H9 (cell line): ENCODE results near the gene CDKN3. TPM values are rescaled to one million over a fixed set of nuclear protein-coding genes. Genes with fewer than 3 reads are reported as not detected.

ENCODE experiments used
- DNase-seq: peaks from one replicate; pipeline ENCODE4 v3.0.0-alpha.2; 2017
- H2AFZ ChIP-seq: one replicate; pipeline ENCODE4 v1.6.1; 2013; ENCODE audit warnings: mild to moderate bottlenecking, low read length, control low read depth, moderate library complexity
- H2AK5ac ChIP-seq: 2 replicates; pipeline ENCODE4 v1.6.1; 2013; ENCODE audit warnings: low read length, control low read depth, mixed read lengths; ENCODE audit not compliant: insufficient read length
- H2BK120ac ChIP-seq: one replicate; pipeline ENCODE4 v1.6.1; 2013; ENCODE audit warnings: low read depth, mild to moderate bottlenecking, low read length, control low read depth, inconsistent platforms; ENCODE audit not compliant: poor library complexity, severe bottlenecking
- H2BK12ac ChIP-seq: 2 replicates; pipeline ENCODE4 v1.6.1; 2013; ENCODE audit warnings: low read length, control low read depth, mixed read lengths, low read depth; ENCODE audit not compliant: insufficient read length
- H2BK15ac ChIP-seq: 2 replicates; pipeline ENCODE4 v1.6.1; 2013; ENCODE audit warnings: low read depth, low read length, control low read depth
- H2BK20ac ChIP-seq: one replicate; pipeline ENCODE4 v1.6.1; 2013; ENCODE audit warnings: low read depth, mild to moderate bottlenecking, low read length, control low read depth, inconsistent platforms; ENCODE audit not compliant: poor library complexity, severe bottlenecking
- H2BK5ac ChIP-seq: 2 replicates; pipeline ENCODE4 v1.6.1; 2013; ENCODE audit warnings: low read length, control low read depth, mixed read lengths; ENCODE audit not compliant: insufficient read length
- H3K14ac ChIP-seq: 2 replicates; pipeline ENCODE4 v1.6.1; 2013; ENCODE audit warnings: low read length, control low read depth; ENCODE audit not compliant: insufficient read depth
- H3K18ac ChIP-seq: 2 replicates; pipeline ENCODE4 v1.6.1; 2013; ENCODE audit warnings: low read depth, mild to moderate bottlenecking, mixed read lengths, low read length, control low read depth; ENCODE audit not compliant: insufficient read length
- H3K23ac ChIP-seq: 2 replicates; pipeline ENCODE4 v1.6.1; 2013; ENCODE audit warnings: low read length, control low read depth, mixed read lengths, low read depth; ENCODE audit not compliant: insufficient read length
- H3K23me2 ChIP-seq: 2 replicates; pipeline ENCODE4 v1.6.1; 2013; ENCODE audit warnings: low read depth, mild to moderate bottlenecking, mixed read lengths, low read length, control low read depth; ENCODE audit not compliant: insufficient read length, poor library complexity, severe bottlenecking
- H3K27ac ChIP-seq: 2 replicates; pipeline ENCODE4 v1.5.1; 2013; ENCODE audit warnings: low read length, control low read depth, mixed read lengths, low read depth; ENCODE audit not compliant: insufficient read length
- H3K27me3 ChIP-seq: 2 replicates; pipeline ENCODE4 v1.6.1; 2013; ENCODE audit warnings: low read length, control low read depth, inconsistent platforms; ENCODE audit not compliant: insufficient read depth
- H3K4ac ChIP-seq: 2 replicates; pipeline ENCODE4 v1.6.1; 2013; ENCODE audit warnings: low read depth, mild to moderate bottlenecking, control low read depth, inconsistent platforms, low read length, moderate library complexity
- H3K4me1 ChIP-seq: 2 replicates; pipeline ENCODE4 v1.6.1; 2013; ENCODE audit warnings: low read length, control low read depth, inconsistent platforms; ENCODE audit not compliant: insufficient read depth
- H3K4me2 ChIP-seq: 2 replicates; pipeline ENCODE4 v1.6.1; 2013; ENCODE audit warnings: low read length, control low read depth, mixed read lengths; ENCODE audit not compliant: insufficient read length, insufficient read depth
- H3K56ac ChIP-seq: 2 replicates; pipeline ENCODE4 v1.6.1; 2013; ENCODE audit warnings: low read depth, mild to moderate bottlenecking, mixed read lengths, low read length, control low read depth; ENCODE audit not compliant: insufficient read length
- H3K79me1 ChIP-seq: 2 replicates; pipeline ENCODE4 v1.6.1; 2013; ENCODE audit warnings: low read depth, mild to moderate bottlenecking, moderate library complexity, low read length, control low read depth, inconsistent platforms; ENCODE audit not compliant: insufficient read depth, poor library complexity, severe bottlenecking
- H3K79me2 ChIP-seq: 2 replicates; pipeline ENCODE4 v1.6.1; 2013; ENCODE audit warnings: low read length, control low read depth, inconsistent platforms; ENCODE audit not compliant: insufficient read depth
- H3K9ac ChIP-seq: 2 replicates; pipeline ENCODE4 v1.6.1; 2013; ENCODE audit warnings: low read length, control low read depth, mixed read lengths; ENCODE audit not compliant: insufficient read length; ENCODE audit errors: extremely low read depth
- H3K9me3 ChIP-seq: one replicate; pipeline ENCODE4 v1.6.1; 2013; ENCODE audit warnings: low read depth, low read length, inconsistent platforms; ENCODE audit not compliant: control insufficient read depth
- H3T11ph ChIP-seq: one replicate; pipeline ENCODE4 v1.6.1; 2013; ENCODE audit warnings: mild to moderate bottlenecking, low read length, control low read depth, inconsistent platforms
- H4K20me1 ChIP-seq: one replicate; pipeline ENCODE4 v1.6.1; 2013; ENCODE audit not compliant: control insufficient read depth, insufficient read length, insufficient read depth
- H4K5ac ChIP-seq: 2 replicates; pipeline ENCODE4 v1.6.1; 2013; ENCODE audit warnings: low read depth, mild to moderate bottlenecking, mixed read lengths, low read length, control low read depth; ENCODE audit not compliant: insufficient read length
- H4K8ac ChIP-seq: replicated peaks from 2 replicates; pipeline ENCODE4 v1.6.1; 2013; ENCODE audit warnings: low read length, control low read depth, mixed read lengths, low read depth; ENCODE audit not compliant: insufficient read length
- H4K91ac ChIP-seq: 2 replicates; pipeline ENCODE4 v1.6.1; 2013; ENCODE audit warnings: low read depth, mild to moderate bottlenecking, moderate library complexity, mixed read lengths, low read length, control low read depth; ENCODE audit not compliant: insufficient read length
- H3K27ac Mint-ChIP-seq, 3 experiments: 2 replicates in 2 of 3; 3 replicates in 1 of 3; pipeline ENCODE4 v1.8.0; 2020 to 2021; ENCODE audit warnings: mixed read lengths in 3 of 3, mild to moderate bottlenecking in 1 of 3, moderate library complexity in 1 of 3
- H3K27me3 Mint-ChIP-seq: 2 replicates; pipeline ENCODE4 v1.8.0; 2021; ENCODE audit warnings: low read depth, mild to moderate bottlenecking, moderate library complexity, mixed read lengths
- H3K36me3 Mint-ChIP-seq, 3 experiments: 2 replicates in 2 of 3; 3 replicates in 1 of 3; pipeline ENCODE4 v1.8.0; 2020 to 2021; ENCODE audit warnings: low read depth in 3 of 3, mixed read lengths in 3 of 3; ENCODE audit not compliant: insufficient read depth in 1 of 3
- H3K4me1 Mint-ChIP-seq, 2 experiments: 2 replicates each; pipeline ENCODE4 v1.8.0; 2020; ENCODE audit warnings: mixed read lengths in 2 of 2
- H3K4me3 Mint-ChIP-seq, 2 experiments: 2 replicates in 1 of 2; 3 replicates in 1 of 2; pipeline ENCODE4 v1.8.0; 2020 to 2021; ENCODE audit warnings: mild to moderate bottlenecking in 2 of 2, mixed read lengths in 2 of 2, moderate library complexity in 1 of 2
- H3K9me3 Mint-ChIP-seq, 2 experiments: 2 replicates in 1 of 2; 3 replicates in 1 of 2; pipeline ENCODE4 v1.8.0; 2020; ENCODE audit warnings: mild to moderate bottlenecking in 2 of 2, mixed read lengths in 2 of 2, moderate library complexity in 1 of 2
- WGBS: extraction: QIAGEN DNeasy Blood & Tissue Kit; methylation state at CpG from one replicate; pipeline ENCODE4 v1.1.7; 2013; ENCODE audit warnings: missing lambda C conversion rate, low lambda C conversion rate, mixed read lengths; ENCODE audit not compliant: insufficient read length; ENCODE audit errors: extremely low coverage; 5-methylcytosine and 5-hydroxymethylcytosine counted together
- total RNA-seq: library from RNA; stranded (reverse); gene quantifications from 2 replicates; pipeline ENCODE4 v1.2.1, GENCODE V29; 2021
- TF ChIP-seq, protein P1 (sequence below): fragments of 200-600 bp; sonication (generic); conservative IDR thresholded peaks from 3 replicates; pipeline ENCODE4 v1.8.0; 2021; ENCODE audit warnings: antibody characterized with exemption, mild to moderate bottlenecking

The CDKN3 gene
- total RNA-seq, 1 experiment from 2014 or later = 45.9 TPM

GRCh38 chr14:54465654-54466053 lies 68.8 kb downstream of the CDKN3 start:
- no peak overlapping the region for H3T11ph ChIP-seq
- H3K27me3 ChIP-seq = no peaks in the 10 kb centered on the region
- H3K4ac ChIP-seq = no peak overlapping the region
- H3K79me1 ChIP-seq = no peaks in the 10 kb centered on the region
- H3K27ac Mint-ChIP-seq = no peak overlapping the region
- H2AK5ac ChIP-seq = no peak overlapping the region
- H3K27me3 Mint-ChIP-seq = peaks cover 4% of the 10 kb centered on the region; the same call in 1 of the 2 replicates
- no peak overlapping the region for H2BK20ac ChIP-seq
- no peak overlapping the region for H3K4me3 Mint-ChIP-seq
- WGBS = no CpG with 5 or more reads among the region's 4 CpGs
- H3K23me2 ChIP-seq = no peaks in the 10 kb centered on the region
- no peak overlapping the region for H4K91ac ChIP-seq
- H2BK15ac ChIP-seq = no peak overlapping the region
- H3K9ac ChIP-seq = no peak overlapping the region
- no peak overlapping the region for H3K4me2 ChIP-seq
- no peak overlapping the region for H3K56ac ChIP-seq
- H3K14ac ChIP-seq = no peak overlapping the region
- H4K5ac ChIP-seq = no peak overlapping the region
- H2BK5ac ChIP-seq = no peak overlapping the region
- no peak overlapping the region for H2AFZ ChIP-seq
- no peak overlapping the region for H2BK12ac ChIP-seq
- no peak overlapping the region for H2BK120ac ChIP-seq
- no peaks in the 10 kb centered on the region for H3K79me2 ChIP-seq
- H3K9me3 ChIP-seq = no peaks in the 10 kb centered on the region
- H3K27ac ChIP-seq = no peak overlapping the region
- no peak overlapping the region for H3K18ac ChIP-seq
- no peak for DNase-seq
- H3K4me1 Mint-ChIP-seq = no peaks in the 10 kb centered on the region
- TF ChIP-seq, protein P1, sequence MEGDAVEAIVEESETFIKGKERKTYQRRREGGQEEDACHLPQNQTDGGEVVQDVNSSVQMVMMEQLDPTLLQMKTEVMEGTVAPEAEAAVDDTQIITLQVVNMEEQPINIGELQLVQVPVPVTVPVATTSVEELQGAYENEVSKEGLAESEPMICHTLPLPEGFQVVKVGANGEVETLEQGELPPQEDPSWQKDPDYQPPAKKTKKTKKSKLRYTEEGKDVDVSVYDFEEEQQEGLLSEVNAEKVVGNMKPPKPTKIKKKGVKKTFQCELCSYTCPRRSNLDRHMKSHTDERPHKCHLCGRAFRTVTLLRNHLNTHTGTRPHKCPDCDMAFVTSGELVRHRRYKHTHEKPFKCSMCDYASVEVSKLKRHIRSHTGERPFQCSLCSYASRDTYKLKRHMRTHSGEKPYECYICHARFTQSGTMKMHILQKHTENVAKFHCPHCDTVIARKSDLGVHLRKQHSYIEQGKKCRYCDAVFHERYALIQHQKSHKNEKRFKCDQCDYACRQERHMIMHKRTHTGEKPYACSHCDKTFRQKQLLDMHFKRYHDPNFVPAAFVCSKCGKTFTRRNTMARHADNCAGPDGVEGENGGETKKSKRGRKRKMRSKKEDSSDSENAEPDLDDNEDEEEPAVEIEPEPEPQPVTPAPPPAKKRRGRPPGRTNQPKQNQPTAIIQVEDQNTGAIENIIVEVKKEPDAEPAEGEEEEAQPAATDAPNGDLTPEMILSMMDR = no peak
- peaks cover 13 to 19% of the 10 kb centered on the region in 2 experiments for H3K9me3 Mint-ChIP-seq
- H3K36me3 Mint-ChIP-seq = peaks cover 9 to 14% (median 11%) of the 10 kb centered on the region in 3 experiments
- H3K23ac ChIP-seq = no peak overlapping the region
- no peak overlapping the region for H4K8ac ChIP-seq
- H3K4me1 ChIP-seq = no peaks in the 10 kb centered on the region
- H4K20me1 ChIP-seq = no peaks in the 10 kb centered on the region
